Keratinocyte (primary cell): Measurements from ENCODE around the gene ARVCF. TPM values are rescaled to one million over a fixed set of nuclear protein-coding genes. Genes with fewer than 3 reads are reported as not detected.
A peak's percentile ranks its signal among the peaks of the same experiment; 100 is the strongest.

Experiments
- DNase-seq: peaks from one replicate; pipeline ENCODE4 v3.0.0-alpha.2; 2011; ENCODE audit warnings: low read depth, missing footprints, low spot score
- FAIRE-seq: peaks from 2 replicates; lab custom pipeline; 2011; peaks lifted over from hg19 to GRCh38; lab: Jason Lieb, UNC
- H2AFZ ChIP-seq: 2 replicates; pipeline ENCODE4 v1.6.0; 2012; ENCODE audit warnings: low read length, control low read depth, inconsistent platforms; ENCODE audit not compliant: control insufficient read depth
- H3K27ac ChIP-seq: 2 replicates; pipeline ENCODE4 v1.5.1; 2011; ENCODE audit warnings: low read length; ENCODE audit not compliant: control insufficient read depth, insufficient read depth
- H3K27me3 ChIP-seq: 3 replicates; pipeline ENCODE4 v1.6.0; 2011; ENCODE audit warnings: low read length; ENCODE audit not compliant: control insufficient read depth, insufficient read depth; ENCODE audit errors: extremely low read depth
- H3K36me3 ChIP-seq, 2 experiments: 2 replicates in 1 of 2; 3 replicates in 1 of 2; pipeline ENCODE4 v1.5.1; 2011; ENCODE audit warnings: low read length in 2 of 2, mild to moderate bottlenecking in 1 of 2; ENCODE audit not compliant: control insufficient read depth in 2 of 2, insufficient read depth in 2 of 2; ENCODE audit errors: extremely low read depth in 1 of 2
- H3K4me1 ChIP-seq: 3 replicates; pipeline ENCODE4 v1.5.1; 2011; ENCODE audit warnings: low read length; ENCODE audit not compliant: control insufficient read depth, insufficient read depth; ENCODE audit errors: extremely low read depth
- H3K4me2 ChIP-seq: 3 replicates; pipeline ENCODE4 v1.6.0; 2011; ENCODE audit warnings: low read depth, low read length; ENCODE audit not compliant: control insufficient read depth, insufficient read depth; ENCODE audit errors: extremely low read depth
- H3K4me3 ChIP-seq, 3 experiments: fragments of 200-600 bp in 1 of 3; sonication (generic) in 1 of 3; 2 replicates in 2 of 3; 3 replicates in 1 of 3; pipeline ENCODE4 v1.5.1; 2011 to 2016; ENCODE audit warnings: low read length in 3 of 3, mild to moderate bottlenecking in 3 of 3, control low read depth in 2 of 3, inconsistent platforms in 1 of 3, low read depth in 1 of 3, mixed read lengths in 1 of 3, mixed run types in 1 of 3, moderate library complexity in 1 of 3; ENCODE audit not compliant: control insufficient read depth in 2 of 3, insufficient read depth in 2 of 3; ENCODE audit errors: extremely low read depth in 1 of 3
- H3K79me2 ChIP-seq: 2 replicates; pipeline ENCODE4 v1.6.0; 2012; ENCODE audit warnings: low read length; ENCODE audit not compliant: control insufficient read depth, insufficient read depth
- H3K9ac ChIP-seq: 3 replicates; pipeline ENCODE4 v1.6.0; 2011; ENCODE audit warnings: low read length; ENCODE audit not compliant: control insufficient read depth, insufficient read depth; ENCODE audit errors: extremely low read depth
- H3K9me1 ChIP-seq: 3 replicates; pipeline ENCODE4 v1.6.0; 2011; ENCODE audit warnings: low read length; ENCODE audit not compliant: control insufficient read depth, insufficient read depth; ENCODE audit errors: extremely low read depth
- H3K9me3 ChIP-seq: 2 replicates; pipeline ENCODE4 v1.5.1; 2012; ENCODE audit warnings: low read depth, low read length; ENCODE audit not compliant: control insufficient read depth
- H4K20me1 ChIP-seq: 3 replicates; pipeline ENCODE4 v1.6.0; 2011; ENCODE audit warnings: low read length; ENCODE audit not compliant: control insufficient read depth, insufficient read depth; ENCODE audit errors: extremely low read depth
- EZH2 ChIP-seq: IDR thresholded peaks from one replicate; pipeline ENCODE4 v1.6.1; 2012; ENCODE audit warnings: inconsistent platforms, mild to moderate bottlenecking, low read length, moderate library complexity
- dilution Hi-C: fragments of 300-500 bp; cut with MboI; formaldehyde crosslinking; loops from one replicate; pipeline ENCODE4 v1.7.0; 2020; ENCODE audit warnings: low sequenced_read_pairs; ENCODE audit not compliant: extremely low pct_ligation_motif_present
- polyA plus RNA-seq, 5 experiments: library from polyadenylated mRNA; depleted of rRNA in 3 of 5; stranded (reverse) in 3 of 5; stranded (forward) in 1 of 5; unstranded in 1 of 5; fragments of >200 nt; gene quantifications; 1 replicate in 1 of 5; 2 replicates in 3 of 5; 3 replicates in 1 of 5; pipeline versions ENCODE4 v1.2.1 to v1.2.3, GENCODE V29; 2011 to 2012; ENCODE audit warnings: missing spikeins in 2 of 5, low read depth in 1 of 5, low replicate concordance in 1 of 5
- TF ChIP-seq, protein P1 (sequence below), 3 experiments: IDR thresholded peaks in 1 of 3; conservative IDR thresholded peaks in 1 of 3; optimal IDR thresholded peaks in 1 of 3; 2 replicates in 2 of 3; 3 replicates in 1 of 3; pipeline versions ENCODE3 to v1.5.1; 2011; ENCODE audit warnings: low read length in 3 of 3, mild to moderate bottlenecking in 3 of 3, moderate library complexity in 2 of 3, control low read depth in 1 of 3, inconsistent platforms in 1 of 3; ENCODE audit not compliant: insufficient read depth in 2 of 3; ENCODE audit errors: extremely low read depth in 1 of 3

Gene ARVCF
- polyA plus RNA-seq, 1 donor (not counting 4 experiments of a cell fraction or from before 2014, with no cell fraction given) = 5.7 TPM

DNA sequence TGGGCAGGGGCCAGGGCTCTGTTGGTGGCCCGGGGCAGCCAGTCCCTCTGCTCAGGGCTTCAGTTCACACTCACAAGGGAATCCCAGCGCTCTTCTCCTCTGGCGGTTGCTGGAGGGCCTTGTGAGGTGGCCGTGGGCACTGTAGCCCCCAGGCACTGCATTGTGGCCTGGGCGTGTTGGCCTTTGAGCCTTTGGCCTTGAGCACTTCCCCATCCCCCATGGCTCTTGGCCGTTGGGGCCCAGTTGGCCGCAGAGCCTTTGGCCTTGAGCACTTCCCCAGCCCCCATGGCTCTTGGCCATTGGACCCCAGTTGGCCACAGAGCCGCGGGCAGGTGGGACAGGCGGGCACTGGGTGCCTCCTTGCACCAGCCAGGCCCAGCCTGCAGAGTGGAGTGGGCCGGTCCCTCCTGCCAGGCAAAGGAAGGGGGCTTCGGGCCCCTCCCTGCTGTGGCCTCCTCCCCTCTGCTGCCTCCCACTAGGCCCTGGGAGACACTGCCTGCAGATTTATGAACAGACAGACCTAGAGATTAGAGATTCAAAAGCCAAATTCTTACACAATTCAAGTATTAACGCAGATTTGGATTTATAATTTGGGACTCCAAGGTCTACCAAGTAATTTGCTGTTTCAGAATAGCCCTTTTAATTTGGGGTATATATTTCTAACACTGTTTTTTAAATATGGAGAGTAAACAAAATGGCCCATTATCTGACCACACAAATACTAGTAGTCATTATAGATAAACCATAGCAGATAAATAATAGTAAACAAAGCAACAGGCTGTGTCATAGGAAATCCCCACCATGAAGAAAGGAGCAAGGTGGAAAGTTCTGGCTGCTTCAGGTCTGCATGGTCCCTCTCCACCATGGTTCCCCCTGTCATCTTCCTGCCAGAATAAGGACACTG lies 56.8 kb downstream of the ARVCF start:
- Histone ChIP-seq H3K36me3 (peaks cover 6 to 17% of the 10 kb centered on the region in 2 experiments), H2AFZ (no peak overlapping the region), H3K79me2 (peaks cover 11% of the 10 kb centered on the region), H3K4me2 (no peak overlapping the region), H3K4me1 (peaks cover 47% of the 10 kb centered on the region), H3K27ac (peak overlapping the region; percentile 49), H3K27me3 (no peaks in the 10 kb centered on the region), H3K4me3 (no peak overlapping the region), H3K9ac (peak overlapping the region; percentile 37), H3K9me1 (no peaks in the 10 kb centered on the region), H4K20me1 (peaks cover 4% of the 10 kb centered on the region), H3K9me3 (no peaks in the 10 kb centered on the region)
- DNase-seq (no peak), FAIRE-seq (no peak)
- TF ChIP-seq, protein P1, sequence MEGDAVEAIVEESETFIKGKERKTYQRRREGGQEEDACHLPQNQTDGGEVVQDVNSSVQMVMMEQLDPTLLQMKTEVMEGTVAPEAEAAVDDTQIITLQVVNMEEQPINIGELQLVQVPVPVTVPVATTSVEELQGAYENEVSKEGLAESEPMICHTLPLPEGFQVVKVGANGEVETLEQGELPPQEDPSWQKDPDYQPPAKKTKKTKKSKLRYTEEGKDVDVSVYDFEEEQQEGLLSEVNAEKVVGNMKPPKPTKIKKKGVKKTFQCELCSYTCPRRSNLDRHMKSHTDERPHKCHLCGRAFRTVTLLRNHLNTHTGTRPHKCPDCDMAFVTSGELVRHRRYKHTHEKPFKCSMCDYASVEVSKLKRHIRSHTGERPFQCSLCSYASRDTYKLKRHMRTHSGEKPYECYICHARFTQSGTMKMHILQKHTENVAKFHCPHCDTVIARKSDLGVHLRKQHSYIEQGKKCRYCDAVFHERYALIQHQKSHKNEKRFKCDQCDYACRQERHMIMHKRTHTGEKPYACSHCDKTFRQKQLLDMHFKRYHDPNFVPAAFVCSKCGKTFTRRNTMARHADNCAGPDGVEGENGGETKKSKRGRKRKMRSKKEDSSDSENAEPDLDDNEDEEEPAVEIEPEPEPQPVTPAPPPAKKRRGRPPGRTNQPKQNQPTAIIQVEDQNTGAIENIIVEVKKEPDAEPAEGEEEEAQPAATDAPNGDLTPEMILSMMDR (optimal IDR thresholded peaks at IDR 0.05 in 1 of 3, IDR thresholded peaks at IDR 0.05 in 1 of 3, conservative IDR thresholded peaks at IDR 0.05 in 1 of 3; ENCODE audit: extremely low read depth in 1 of 3, insufficient read depth in 2 of 3, low read length in 3 of 3) = no peak
- no peak for TF ChIP-seq EZH2
- dilution Hi-C loops = no loop called here

DNA sequence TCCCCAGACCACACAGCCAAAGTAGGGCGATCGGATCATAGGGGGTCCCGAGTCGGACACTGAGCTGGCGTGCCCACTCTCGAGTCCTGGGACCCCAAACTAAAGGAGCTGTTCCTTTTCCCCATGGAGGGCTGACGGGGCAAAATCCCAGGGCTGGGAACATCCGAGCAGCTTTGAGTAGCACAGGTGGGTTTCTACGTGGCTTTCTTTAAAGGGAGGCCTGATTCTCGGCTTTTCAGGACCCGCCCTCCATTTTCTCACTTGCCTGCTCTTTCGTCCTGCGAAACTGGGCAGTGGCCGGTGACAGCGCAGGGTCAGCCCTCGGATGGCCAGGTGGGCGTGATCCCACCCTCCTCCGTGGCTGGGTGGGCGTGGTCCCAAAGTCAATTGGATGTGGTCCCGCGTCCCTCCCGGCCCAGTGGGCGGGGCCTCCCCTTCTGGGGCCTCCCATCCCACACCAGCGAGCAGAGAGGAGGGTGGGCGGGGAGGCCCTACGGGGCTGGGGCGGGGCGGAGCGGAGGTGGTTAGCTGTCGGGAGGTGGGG lies 57.5 kb downstream of the ARVCF start:
- H3K27ac ChIP-seq = peak overlapping the region; percentile 49
- H3K4me3 ChIP-seq = no peak overlapping the region
- H3K9me3 ChIP-seq = no peaks in the 10 kb centered on the region
- H3K4me2 ChIP-seq = peak overlapping the region; percentile 18
- peaks cover 10% of the 10 kb centered on the region for H3K79me2 ChIP-seq
- H4K20me1 ChIP-seq = peaks cover 4% of the 10 kb centered on the region
- H3K9me1 ChIP-seq = no peaks in the 10 kb centered on the region
- dilution Hi-C loops = no loop called here
- peaks cover 46% of the 10 kb centered on the region for H3K4me1 ChIP-seq
- no peak for DNase-seq
- peaks cover 6 to 10% of the 10 kb centered on the region in 2 experiments for H3K36me3 ChIP-seq
- H3K27me3 ChIP-seq = no peaks in the 10 kb centered on the region
- peak overlapping the region; percentile 37 for H3K9ac ChIP-seq
- FAIRE-seq = no peak
- TF ChIP-seq, protein P1 (optimal IDR thresholded peaks at IDR 0.05 in 1 of 3, IDR thresholded peaks at IDR 0.05 in 1 of 3, conservative IDR thresholded peaks at IDR 0.05 in 1 of 3; ENCODE audit: extremely low read depth in 1 of 3, insufficient read depth in 2 of 3, low read length in 3 of 3) = no peak
- TF ChIP-seq EZH2 = no peak
- no peak overlapping the region for H2AFZ ChIP-seq
